Measurements from ENCODE around the gene CNTN3. TPM values are rescaled to one million over a fixed set of nuclear protein-coding genes. Genes with fewer than 3 reads are reported as not detected.

CNTN3 gene
- total RNA-seq: 10 to 100 TPM in 2 of 4 donors, 1 to 10 TPM in 2; 3.4 to 17.0 (median 10.1) TPM

GRCh38 chr3:74614107-74614967 is at the start of gene CNTN3:
CNTN3 (minus strand) TSS chr3:74614659; CDS start chr3:74521112, 93,547 bp downstream.
- no peak for TF ChIP-seq CTCF (IDR thresholded peaks at IDR 0.05; ENCODE audit: low read depth)

- TF ChIP-seq CTCF (IDR thresholded peaks at IDR 0.05; ENCODE audit: low read depth): no peak
Observed at GRCh38 chr3:74663178-74663577, 48.7 kb upstream of the CNTN3 start.

GRCh38 chr3:74661672-74662071 is 47.2 kb upstream of the CNTN3 start:
- TF ChIP-seq CTCF (IDR thresholded peaks at IDR 0.05; ENCODE audit: low read depth): no peak

GRCh38 chr3:74651885-74652284 is 37.4 kb upstream of the CNTN3 start:
- TF ChIP-seq CTCF (IDR thresholded peaks at IDR 0.05; ENCODE audit: low read depth): no peak

- no peak for TF ChIP-seq CTCF (IDR thresholded peaks at IDR 0.05; ENCODE audit: low read depth)
Observed at GRCh38 chr3:74651292-74651691, 36.8 kb upstream of the CNTN3 start.

- no peak for TF ChIP-seq CTCF (IDR thresholded peaks at IDR 0.05; ENCODE audit: low read depth)
Observed at GRCh38 chr3:74648107-74648506, 33.6 kb upstream of the CNTN3 start.

GRCh38 chr3:74646094-74646493 is 31.6 kb upstream of the CNTN3 start:
- no peak for TF ChIP-seq CTCF (IDR thresholded peaks at IDR 0.05; ENCODE audit: low read depth)

Data from subcutaneous adipose tissue (tissue), 4 donors.